Keratinocyte (primary cell): ENCODE data around the gene SFT2D1.

Source experiments
- EZH2 ChIP-seq: IDR thresholded peaks from one replicate; pipeline ENCODE4 v1.6.1; 2012; ENCODE audit warnings: inconsistent platforms, mild to moderate bottlenecking, low read length, moderate library complexity
- TF ChIP-seq, protein P1 (sequence below), 3 experiments: IDR thresholded peaks in 1 of 3; conservative IDR thresholded peaks in 1 of 3; optimal IDR thresholded peaks in 1 of 3; 2 replicates in 2 of 3; 3 replicates in 1 of 3; pipeline versions ENCODE3 to v1.5.1; 2011; ENCODE audit warnings: low read length in 3 of 3, mild to moderate bottlenecking in 3 of 3, moderate library complexity in 2 of 3, control low read depth in 1 of 3, inconsistent platforms in 1 of 3; ENCODE audit not compliant: insufficient read depth in 2 of 3; ENCODE audit errors: extremely low read depth in 1 of 3

DNA sequence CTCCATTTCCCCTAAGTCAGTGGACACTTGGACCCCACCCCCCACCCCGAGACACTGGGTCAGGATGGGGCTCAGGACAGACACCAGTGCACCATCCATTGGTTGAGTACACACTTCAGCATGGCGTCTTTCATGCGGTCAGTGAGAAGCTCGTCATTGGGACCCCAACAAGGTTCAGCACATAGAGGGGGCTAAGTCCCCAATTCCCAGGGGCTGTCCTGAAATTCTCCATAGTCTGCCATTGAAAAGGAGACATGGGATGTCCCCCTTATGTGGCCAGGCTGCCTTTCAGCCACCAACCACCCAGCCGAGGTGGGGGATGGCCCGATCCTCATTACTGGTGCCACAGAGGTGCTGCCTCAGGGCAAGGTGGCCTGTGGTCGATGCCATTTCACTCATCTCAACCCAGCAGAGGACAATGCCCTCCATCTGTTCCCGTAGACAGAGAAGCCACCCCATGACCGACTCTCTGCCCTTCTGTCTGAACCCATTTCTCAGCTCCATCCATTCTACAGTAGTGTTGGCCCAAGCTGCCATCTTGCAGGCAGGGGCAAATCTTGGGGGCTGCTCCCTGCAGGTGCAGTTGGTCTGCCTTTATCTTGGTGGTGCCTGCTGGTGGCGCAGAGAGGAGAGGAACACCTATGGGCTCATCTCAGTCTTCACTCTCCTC lies 71.5 kb downstream of the SFT2D1 start:
- TF ChIP-seq, protein P1, sequence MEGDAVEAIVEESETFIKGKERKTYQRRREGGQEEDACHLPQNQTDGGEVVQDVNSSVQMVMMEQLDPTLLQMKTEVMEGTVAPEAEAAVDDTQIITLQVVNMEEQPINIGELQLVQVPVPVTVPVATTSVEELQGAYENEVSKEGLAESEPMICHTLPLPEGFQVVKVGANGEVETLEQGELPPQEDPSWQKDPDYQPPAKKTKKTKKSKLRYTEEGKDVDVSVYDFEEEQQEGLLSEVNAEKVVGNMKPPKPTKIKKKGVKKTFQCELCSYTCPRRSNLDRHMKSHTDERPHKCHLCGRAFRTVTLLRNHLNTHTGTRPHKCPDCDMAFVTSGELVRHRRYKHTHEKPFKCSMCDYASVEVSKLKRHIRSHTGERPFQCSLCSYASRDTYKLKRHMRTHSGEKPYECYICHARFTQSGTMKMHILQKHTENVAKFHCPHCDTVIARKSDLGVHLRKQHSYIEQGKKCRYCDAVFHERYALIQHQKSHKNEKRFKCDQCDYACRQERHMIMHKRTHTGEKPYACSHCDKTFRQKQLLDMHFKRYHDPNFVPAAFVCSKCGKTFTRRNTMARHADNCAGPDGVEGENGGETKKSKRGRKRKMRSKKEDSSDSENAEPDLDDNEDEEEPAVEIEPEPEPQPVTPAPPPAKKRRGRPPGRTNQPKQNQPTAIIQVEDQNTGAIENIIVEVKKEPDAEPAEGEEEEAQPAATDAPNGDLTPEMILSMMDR (optimal IDR thresholded peaks at IDR 0.05 in 1 of 3, IDR thresholded peaks at IDR 0.05 in 1 of 3, conservative IDR thresholded peaks at IDR 0.05 in 1 of 3; ENCODE audit: extremely low read depth in 1 of 3, insufficient read depth in 2 of 3, low read length in 3 of 3) = no peak
- TF ChIP-seq EZH2 = no peak
